Left kidney (tissue), 8 donors: ENCODE results near the gene PPM1A. TPM values are rescaled to one million over a fixed set of nuclear protein-coding genes. Genes with fewer than 3 reads are reported as not detected.
A peak's percentile ranks its signal among the peaks of the same experiment; 100 is the strongest.

Experiments
- DNase-seq: peaks from one replicate; pipeline ENCODE4 v3.0.0-alpha.2; 2013
- long read RNA-seq, 8 donors: transcript quantifications; one replicate each; lab custom pipeline, GENCODE V29; 2026
- polyA plus RNA-seq: library from polyadenylated mRNA; unstranded; fragments of 120-200 nt; gene quantifications from one replicate; pipeline ENCODE4 v1.2.1, GENCODE V29; 2013; ENCODE audit not compliant: insufficient read length

The PPM1A gene
- 85.2 TPM for polyA plus RNA-seq
- long read RNA-seq, donor 1, full-length matches to known transcripts: 10 of 88 reads
- long read RNA-seq, donor 1, partial matches to known transcripts: 78 of 88 reads
- long read RNA-seq, donor 1, other reads (novel, unspliced or antisense): 0 of 88 reads
- long read RNA-seq, donor 2, full-length matches to known transcripts: 10 of 10 reads
- long read RNA-seq, donor 2, partial matches to known transcripts: 0 of 10 reads
- long read RNA-seq, donor 2, other reads (novel, unspliced or antisense): 0 of 10 reads
- long read RNA-seq, donor 3, full-length matches to known transcripts: 8 of 13 reads
- long read RNA-seq, donor 3, partial matches to known transcripts: 5 of 13 reads
- long read RNA-seq, donor 3, other reads (novel, unspliced or antisense): 0 of 13 reads
- long read RNA-seq, donor 4: 0 reads
- long read RNA-seq, donor 5, full-length matches to known transcripts: 11 of 11 reads
- long read RNA-seq, donor 5, partial matches to known transcripts: 0 of 11 reads
- long read RNA-seq, donor 5, other reads (novel, unspliced or antisense): 0 of 11 reads
- long read RNA-seq, donor 6, full-length matches to known transcripts: 8 of 8 reads
- long read RNA-seq, donor 6, partial matches to known transcripts: 0 of 8 reads
- long read RNA-seq, donor 6, other reads (novel, unspliced or antisense): 0 of 8 reads
- long read RNA-seq, donor 7, full-length matches to known transcripts: 11 of 17 reads
- long read RNA-seq, donor 7, partial matches to known transcripts: 6 of 17 reads
- long read RNA-seq, donor 7, other reads (novel, unspliced or antisense): 0 of 17 reads
- long read RNA-seq, donor 8, full-length matches to known transcripts: 8 of 8 reads
- long read RNA-seq, donor 8, partial matches to known transcripts: 0 of 8 reads
- long read RNA-seq, donor 8, other reads (novel, unspliced or antisense): 0 of 8 reads

GRCh38 chr14:60248697-60249318 lies at the start of gene PPM1A:
Gene PPM1A, plus strand, starts transcription at chr14:60249221. Its CDS starts 33,483 bp downstream, at chr14:60282704.
- peak; percentile 90 for DNase-seq

- DNase-seq: no peak
These were observed 49.7 kb upstream of the PPM1A start for GRCh38 chr14:60199321-60199720.

- no peak for DNase-seq
These were observed 44.7 kb upstream of the PPM1A start for GRCh38 chr14:60204104-60204842.

- no peak for DNase-seq
These were observed 43.9 kb upstream of the PPM1A start for GRCh38 chr14:60204843-60205774.

GRCh38 chr14:60206249-60206670 lies 42.8 kb upstream of the PPM1A start:
- no peak for DNase-seq

GRCh38 chr14:60206837-60207533 lies 42.0 kb upstream of the PPM1A start:
- DNase-seq: no peak

- DNase-seq: no peak
These were observed 38.3 kb upstream of the PPM1A start for GRCh38 chr14:60210703-60211102.

GRCh38 chr14:60211153-60211552 lies 37.9 kb upstream of the PPM1A start:
- DNase-seq: no peak

- no peak for DNase-seq
These were observed 36.3 kb upstream of the PPM1A start for GRCh38 chr14:60212503-60213371.

- no peak for DNase-seq
These were observed 35.0 kb upstream of the PPM1A start for GRCh38 chr14:60214003-60214402.

GRCh38 chr14:60214415-60215126 lies 34.5 kb upstream of the PPM1A start:
- DNase-seq: no peak

- no peak for DNase-seq
These were observed 33.9 kb upstream of the PPM1A start for GRCh38 chr14:60215127-60215444.

- DNase-seq: no peak
These were observed 33.3 kb upstream of the PPM1A start for GRCh38 chr14:60215520-60216420.

- DNase-seq: no peak
These were observed 31.3 kb upstream of the PPM1A start for GRCh38 chr14:60217713-60218112.

GRCh38 chr14:60220084-60220483 lies 28.9 kb upstream of the PPM1A start:
- no peak for DNase-seq

- DNase-seq: no peak
These were observed 28.1 kb upstream of the PPM1A start for GRCh38 chr14:60220917-60221316.

GRCh38 chr14:60221457-60221856 lies 27.6 kb upstream of the PPM1A start:
- DNase-seq: no peak
